ENCODE results near the gene LOXL1.

DNA sequence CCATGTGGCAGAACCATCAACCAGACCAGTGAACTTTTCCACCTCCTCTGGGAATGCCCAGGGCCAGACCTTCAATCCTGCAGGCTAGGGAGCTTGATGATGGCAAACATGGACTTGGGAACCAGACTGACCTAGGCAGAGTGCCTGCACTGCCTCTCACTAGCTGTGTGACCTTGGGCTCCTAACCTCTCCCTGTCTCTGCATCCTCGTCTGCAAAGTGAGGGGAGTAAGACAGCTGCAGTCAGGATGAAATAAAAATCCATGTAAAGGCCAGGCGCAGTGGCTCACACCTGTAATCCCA lies 17.5 kb upstream of the LOXL1 start:
- no peak for TF ChIP-seq SMC3 (conservative IDR thresholded peaks at IDR 0.05; ENCODE audit: poor library complexity)
- TF ChIP-seq, protein P1, sequence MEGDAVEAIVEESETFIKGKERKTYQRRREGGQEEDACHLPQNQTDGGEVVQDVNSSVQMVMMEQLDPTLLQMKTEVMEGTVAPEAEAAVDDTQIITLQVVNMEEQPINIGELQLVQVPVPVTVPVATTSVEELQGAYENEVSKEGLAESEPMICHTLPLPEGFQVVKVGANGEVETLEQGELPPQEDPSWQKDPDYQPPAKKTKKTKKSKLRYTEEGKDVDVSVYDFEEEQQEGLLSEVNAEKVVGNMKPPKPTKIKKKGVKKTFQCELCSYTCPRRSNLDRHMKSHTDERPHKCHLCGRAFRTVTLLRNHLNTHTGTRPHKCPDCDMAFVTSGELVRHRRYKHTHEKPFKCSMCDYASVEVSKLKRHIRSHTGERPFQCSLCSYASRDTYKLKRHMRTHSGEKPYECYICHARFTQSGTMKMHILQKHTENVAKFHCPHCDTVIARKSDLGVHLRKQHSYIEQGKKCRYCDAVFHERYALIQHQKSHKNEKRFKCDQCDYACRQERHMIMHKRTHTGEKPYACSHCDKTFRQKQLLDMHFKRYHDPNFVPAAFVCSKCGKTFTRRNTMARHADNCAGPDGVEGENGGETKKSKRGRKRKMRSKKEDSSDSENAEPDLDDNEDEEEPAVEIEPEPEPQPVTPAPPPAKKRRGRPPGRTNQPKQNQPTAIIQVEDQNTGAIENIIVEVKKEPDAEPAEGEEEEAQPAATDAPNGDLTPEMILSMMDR (IDR thresholded peaks at IDR 0.05; ENCODE audit: poor library complexity, severe bottlenecking): no peak
- TF ChIP-seq, protein P2, sequence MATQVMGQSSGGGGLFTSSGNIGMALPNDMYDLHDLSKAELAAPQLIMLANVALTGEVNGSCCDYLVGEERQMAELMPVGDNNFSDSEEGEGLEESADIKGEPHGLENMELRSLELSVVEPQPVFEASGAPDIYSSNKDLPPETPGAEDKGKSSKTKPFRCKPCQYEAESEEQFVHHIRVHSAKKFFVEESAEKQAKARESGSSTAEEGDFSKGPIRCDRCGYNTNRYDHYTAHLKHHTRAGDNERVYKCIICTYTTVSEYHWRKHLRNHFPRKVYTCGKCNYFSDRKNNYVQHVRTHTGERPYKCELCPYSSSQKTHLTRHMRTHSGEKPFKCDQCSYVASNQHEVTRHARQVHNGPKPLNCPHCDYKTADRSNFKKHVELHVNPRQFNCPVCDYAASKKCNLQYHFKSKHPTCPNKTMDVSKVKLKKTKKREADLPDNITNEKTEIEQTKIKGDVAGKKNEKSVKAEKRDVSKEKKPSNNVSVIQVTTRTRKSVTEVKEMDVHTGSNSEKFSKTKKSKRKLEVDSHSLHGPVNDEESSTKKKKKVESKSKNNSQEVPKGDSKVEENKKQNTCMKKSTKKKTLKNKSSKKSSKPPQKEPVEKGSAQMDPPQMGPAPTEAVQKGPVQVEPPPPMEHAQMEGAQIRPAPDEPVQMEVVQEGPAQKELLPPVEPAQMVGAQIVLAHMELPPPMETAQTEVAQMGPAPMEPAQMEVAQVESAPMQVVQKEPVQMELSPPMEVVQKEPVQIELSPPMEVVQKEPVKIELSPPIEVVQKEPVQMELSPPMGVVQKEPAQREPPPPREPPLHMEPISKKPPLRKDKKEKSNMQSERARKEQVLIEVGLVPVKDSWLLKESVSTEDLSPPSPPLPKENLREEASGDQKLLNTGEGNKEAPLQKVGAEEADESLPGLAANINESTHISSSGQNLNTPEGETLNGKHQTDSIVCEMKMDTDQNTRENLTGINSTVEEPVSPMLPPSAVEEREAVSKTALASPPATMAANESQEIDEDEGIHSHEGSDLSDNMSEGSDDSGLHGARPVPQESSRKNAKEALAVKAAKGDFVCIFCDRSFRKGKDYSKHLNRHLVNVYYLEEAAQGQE (IDR thresholded peaks at IDR 0.05; ENCODE audit: borderline replicate concordance): no peak
- no peak for TF ChIP-seq EP300 (conservative IDR thresholded peaks at IDR 0.05; ENCODE audit: poor library complexity, severe bottlenecking)
